ENCODE measurements around the gene OR52M1. TPM values are rescaled to one million over a fixed set of nuclear protein-coding genes. Genes with fewer than 3 reads are reported as not detected.

Gene OR52M1
- polyA plus RNA-seq, 3 donors: not detected

- no peaks in the 10 kb centered on the region for H3K4me1 Mint-ChIP-seq
- H3K4me3 Mint-ChIP-seq: no peak overlapping the region
- peaks cover 9 to 14% (median 10%) of the 10 kb centered on the region in 3 donors for H3K27me3 Mint-ChIP-seq (ENCODE audit: low read depth in 3 of 3)
- H3K36me3 ChIP-seq (replicated peaks in 1 of 2; ENCODE audit: control insufficient read depth in 1 of 2, insufficient read depth in 2 of 2, low read length in 2 of 2): no peaks in the 10 kb centered on the region
- no peak overlapping the region for H3K9ac ChIP-seq (ENCODE audit: insufficient read depth, low read length, poor library complexity, severe bottlenecking)
- H3K79me2 ChIP-seq (ENCODE audit: insufficient read depth, low read length): no peaks in the 10 kb centered on the region
- no peaks in the 10 kb centered on the region for H3K4me1 ChIP-seq (ENCODE audit: control insufficient read depth in 1 of 2, insufficient read depth in 2 of 2, low read length in 2 of 2)
- 100% methylated on average over 2 of the region's 6 CpGs for WGBS (ENCODE audit: insufficient coverage)
- H3K4me3 ChIP-seq (replicated peaks in 1 of 3; ENCODE audit: low read depth in 2 of 3, low read length in 3 of 3): no peak overlapping the region
- H3K27ac ChIP-seq (ENCODE audit: low read depth in 1 of 2, low read length in 2 of 2): no peak overlapping the region
- H3K4me2 ChIP-seq (replicated peaks; ENCODE audit: extremely low read depth, low read length, poor library complexity, severe bottlenecking): no peak overlapping the region
- DNase-seq: no peak
- H3K9me3 Mint-ChIP-seq: peaks cover 0 to 5% (median 2%) of the 10 kb centered on the region in 7 donors
- H3K36me3 Mint-ChIP-seq: peaks cover 0 to 8% of the 10 kb centered on the region in 2 donors
- H3K27me3 ChIP-seq (ENCODE audit: control insufficient read depth in 2 of 2, insufficient read depth in 2 of 2, low read length in 2 of 2): no peaks in the 10 kb centered on the region
- H4K20me1 ChIP-seq (ENCODE audit: insufficient read depth, low read length): no peaks in the 10 kb centered on the region
- TF ChIP-seq, protein P1, sequence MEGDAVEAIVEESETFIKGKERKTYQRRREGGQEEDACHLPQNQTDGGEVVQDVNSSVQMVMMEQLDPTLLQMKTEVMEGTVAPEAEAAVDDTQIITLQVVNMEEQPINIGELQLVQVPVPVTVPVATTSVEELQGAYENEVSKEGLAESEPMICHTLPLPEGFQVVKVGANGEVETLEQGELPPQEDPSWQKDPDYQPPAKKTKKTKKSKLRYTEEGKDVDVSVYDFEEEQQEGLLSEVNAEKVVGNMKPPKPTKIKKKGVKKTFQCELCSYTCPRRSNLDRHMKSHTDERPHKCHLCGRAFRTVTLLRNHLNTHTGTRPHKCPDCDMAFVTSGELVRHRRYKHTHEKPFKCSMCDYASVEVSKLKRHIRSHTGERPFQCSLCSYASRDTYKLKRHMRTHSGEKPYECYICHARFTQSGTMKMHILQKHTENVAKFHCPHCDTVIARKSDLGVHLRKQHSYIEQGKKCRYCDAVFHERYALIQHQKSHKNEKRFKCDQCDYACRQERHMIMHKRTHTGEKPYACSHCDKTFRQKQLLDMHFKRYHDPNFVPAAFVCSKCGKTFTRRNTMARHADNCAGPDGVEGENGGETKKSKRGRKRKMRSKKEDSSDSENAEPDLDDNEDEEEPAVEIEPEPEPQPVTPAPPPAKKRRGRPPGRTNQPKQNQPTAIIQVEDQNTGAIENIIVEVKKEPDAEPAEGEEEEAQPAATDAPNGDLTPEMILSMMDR (IDR thresholded peaks at IDR 0.05): no peak
- intact Hi-C loops (cut with micrococcal nuclease): no loop called here
- H3K27ac Mint-ChIP-seq: no peak overlapping the region
- H2AFZ ChIP-seq (ENCODE audit: insufficient read depth, low read depth, low read length, poor library complexity, severe bottlenecking): no peak overlapping the region
- H3K9me3 ChIP-seq (replicated peaks in 1 of 2; ENCODE audit: control insufficient read depth in 1 of 2, insufficient read depth in 1 of 2, low read length in 2 of 2): no peaks in the 10 kb centered on the region
Measured at GRCh38 chr11:4522752-4523151, 22.2 kb upstream of the OR52M1 start.

DNA sequence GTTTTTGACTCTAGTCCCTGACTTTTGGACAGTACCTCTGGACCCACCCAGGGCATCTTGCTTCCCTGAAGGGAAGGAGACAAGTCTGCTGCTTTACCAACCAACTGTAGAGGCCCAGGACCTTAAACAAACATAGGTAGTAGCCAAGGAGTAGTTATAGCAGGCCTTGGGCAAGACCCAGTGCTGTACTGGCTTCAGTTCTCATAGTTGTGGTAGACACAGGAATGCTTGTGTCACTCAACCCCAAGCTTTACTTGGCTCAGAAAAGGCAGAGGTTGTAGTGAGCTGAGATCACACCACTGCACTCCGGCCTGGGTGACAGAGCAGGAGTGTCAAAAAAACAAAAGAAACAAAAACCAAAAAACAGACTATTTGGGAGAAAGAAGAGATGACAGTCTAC, 21.3 kb upstream of the OR52M1 start:
- no peak overlapping the region for H2AFZ ChIP-seq (ENCODE audit: insufficient read depth, low read depth, low read length, poor library complexity, severe bottlenecking)
- Mint-ChIP-seq H3K4me3 (no peak overlapping the region), H3K27ac (no peak overlapping the region), H3K36me3 (peaks cover 0 to 8% of the 10 kb centered on the region in 2 donors), H3K27me3 (ENCODE audit: low read depth in 3 of 3) (peaks cover 8 to 14% (median 10%) of the 10 kb centered on the region in 3 donors), H3K9me3 (peaks cover 0 to 5% (median 2%) of the 10 kb centered on the region in 7 donors), H3K4me1 (no peaks in the 10 kb centered on the region)
- H3K36me3 ChIP-seq (replicated peaks in 1 of 2; ENCODE audit: control insufficient read depth in 1 of 2, insufficient read depth in 2 of 2, low read length in 2 of 2): no peaks in the 10 kb centered on the region
- no peak overlapping the region for H3K4me2 ChIP-seq (replicated peaks; ENCODE audit: extremely low read depth, low read length, poor library complexity, severe bottlenecking)
- H3K9me3 ChIP-seq (replicated peaks in 1 of 2; ENCODE audit: control insufficient read depth in 1 of 2, insufficient read depth in 1 of 2, low read length in 2 of 2): no peaks in the 10 kb centered on the region
- H3K27me3 ChIP-seq (ENCODE audit: control insufficient read depth in 2 of 2, insufficient read depth in 2 of 2, low read length in 2 of 2): no peaks in the 10 kb centered on the region
- no CpG with 5 or more reads among the region's 1 CpG for WGBS (ENCODE audit: insufficient coverage)
- H3K4me1 ChIP-seq (ENCODE audit: control insufficient read depth in 1 of 2, insufficient read depth in 2 of 2, low read length in 2 of 2): no peaks in the 10 kb centered on the region
- no peak overlapping the region for H3K9ac ChIP-seq (ENCODE audit: insufficient read depth, low read length, poor library complexity, severe bottlenecking)
- no peak for DNase-seq
- H3K27ac ChIP-seq (ENCODE audit: low read depth in 1 of 2, low read length in 2 of 2): no peak overlapping the region
- TF ChIP-seq, protein P1 (IDR thresholded peaks at IDR 0.05): no peak
- H3K4me3 ChIP-seq (replicated peaks in 1 of 3; ENCODE audit: low read depth in 2 of 3, low read length in 3 of 3): no peak overlapping the region
- intact Hi-C loops (cut with micrococcal nuclease): no loop called here
- no peaks in the 10 kb centered on the region for H4K20me1 ChIP-seq (ENCODE audit: insufficient read depth, low read length)
- H3K79me2 ChIP-seq (ENCODE audit: insufficient read depth, low read length): no peaks in the 10 kb centered on the region
